Adrenal gland (tissue), 12 donors: ENCODE data around the gene ZBTB46. TPM values are rescaled to one million over a fixed set of nuclear protein-coding genes. Genes with fewer than 3 reads are reported as not detected.

Experiments used
- DNase-seq, 7 donors: peaks; one replicate each; pipeline ENCODE4 v3.0.0-alpha.2; 2019 to 2020
- H3K27ac ChIP-seq, 5 donors: fragments of 200-600 bp; sonication (generic) in 4 of 5; 1 replicate in 3 of 5; 2 replicates in 2 of 5; pipeline versions ENCODE4 v1.5.1 to v1.8.0; 2016 to 2020; ENCODE audit warnings: mild to moderate bottlenecking in 1 of 5
- H3K27me3 ChIP-seq: fragments of 200-600 bp; 2 replicates; pipeline ENCODE4 v1.8.0; 2021
- H3K36me3 ChIP-seq, 2 donors: fragments of 200-600 bp; replicated peaks in 1 of 2; 1 replicate in 1 of 2; 2 replicates in 1 of 2; pipeline versions ENCODE4 v1.5.1 to v1.8.0; 2018 to 2022
- H3K4me1 ChIP-seq, 2 donors: fragments of 200-600 bp; replicated peaks in 1 of 2; 1 replicate in 1 of 2; 2 replicates in 1 of 2; pipeline versions ENCODE4 v1.5.1 to v1.8.0; 2018 to 2021
- H3K4me3 ChIP-seq, 4 donors: fragments of 200-600 bp; sonication (generic) in 3 of 4; one replicate each; pipeline ENCODE4 v1.5.1; 2016 to 2018
- H3K9me3 ChIP-seq, 3 donors: fragments of 200-600 bp; sonication (generic) in 1 of 3; replicated peaks in 1 of 3; 1 replicate in 2 of 3; 2 replicates in 1 of 3; pipeline versions ENCODE4 v1.5.1 to v1.8.0; 2016 to 2021
- POLR2A ChIP-seq, 2 donors: fragments of 450-650 bp; IDR thresholded peaks; one replicate each; pipeline ENCODE4 v1.6.1; 2017; ENCODE audit warnings: antibody characterized with exemption in 2 of 2, mild to moderate bottlenecking in 2 of 2, moderate library complexity in 1 of 2
- WGBS, 4 donors: extraction: QIAGEN DNeasy Blood & Tissue Kit in 2 of 4; methylation state at CpG; one replicate each; pipeline versions ENCODE4 v1.1.5 to v1.1.7; 2013 to 2017; 5-methylcytosine and 5-hydroxymethylcytosine counted together
- intact Hi-C, 2 donors: fragments of 100-400 bp; cut with DNase I; formaldehyde crosslinking; loops; one replicate each; pipeline versions ENCODE4 v1.14.1 to v1.15.0; 2022 to 2023
- polyA plus RNA-seq, 3 donors: library from polyadenylated mRNA; stranded (reverse); fragments of 200-250 nt in 2 of 3; fragments of 350-450 nt in 1 of 3; fragmentation: Illumina TruSeq in 1 of 3; extraction: RNeasy Lipid Tissue Mini Kit (QIAGEN cat#74804) in 1 of 3; gene quantifications; one replicate each; pipeline ENCODE4 v1.2.3, GENCODE V29; 2013 to 2014
- total RNA-seq, 9 donors: library from RNA; depleted of rRNA in 4 of 9; stranded (reverse); fragments of >200 nt in 4 of 9; fragments of 120-200 nt in 1 of 9; fragmentation: NEBNext Ultra II Directional in 1 of 9; extraction: Animal tissue kit (Norgen Biotek cat#: 25700) in 1 of 9; gene quantifications; one replicate each; pipeline versions ENCODE4 v1.1.0 to v1.2.4, GENCODE V29; 2013 to 2023
- TF ChIP-seq, protein P1 (sequence below), 6 experiments: fragments of 450-650 bp in 4 of 6; fragments of 200-600 bp in 2 of 6; sonication (generic) in 1 of 6; IDR thresholded peaks; 1 replicate in 5 of 6; 2 replicates in 1 of 6; pipeline versions ENCODE4 v1.5.1 to v1.8.0; 2016 to 2021; ENCODE audit warnings: antibody characterized with exemption in 6 of 6, mild to moderate bottlenecking in 2 of 6, moderate library complexity in 1 of 6
- donor health status: healthy with polysubstance abuse.
- donor health status: Bipolar disorder and iron deficiency.
- donor health status: DM: yes; HTN: yes; CAD: no.
- donor health status: DM: no; HTN: no; CAD: no.
- donor health status: DM: no; HTN: no; CAD: no.
- donor health status: DM: yes; HTN: yes; CAD: no.

ZBTB46 gene
- total and polyA plus RNA-seq, 12 donors, result 0.77 to 22.4 (median 10.6) TPM

DNA sequence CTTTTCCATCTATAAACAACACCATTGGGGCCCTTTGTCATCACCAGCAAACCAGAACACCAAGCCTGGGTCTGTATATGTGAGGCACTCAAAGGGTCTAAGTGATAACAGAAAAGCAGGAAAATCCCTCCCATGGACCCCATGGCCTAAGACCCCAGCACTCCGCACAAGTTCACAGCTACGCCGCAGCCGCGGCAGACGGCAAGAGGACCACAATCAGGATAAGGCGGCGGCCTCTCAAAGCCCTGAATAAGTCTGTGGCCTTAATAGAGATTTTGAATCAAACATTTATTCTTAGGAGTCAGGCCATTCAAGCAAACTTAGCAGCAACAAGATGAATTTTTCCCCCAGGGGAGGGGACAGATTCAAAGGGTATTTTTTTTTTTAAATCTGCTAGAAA is 2.9 kb downstream of the ZBTB46 start:
- H3K27ac ChIP-seq, result peak overlapping the region in 2 of 5 donors; percentile 32 to 80
- intact Hi-C loops, result no loop called here

DNA sequence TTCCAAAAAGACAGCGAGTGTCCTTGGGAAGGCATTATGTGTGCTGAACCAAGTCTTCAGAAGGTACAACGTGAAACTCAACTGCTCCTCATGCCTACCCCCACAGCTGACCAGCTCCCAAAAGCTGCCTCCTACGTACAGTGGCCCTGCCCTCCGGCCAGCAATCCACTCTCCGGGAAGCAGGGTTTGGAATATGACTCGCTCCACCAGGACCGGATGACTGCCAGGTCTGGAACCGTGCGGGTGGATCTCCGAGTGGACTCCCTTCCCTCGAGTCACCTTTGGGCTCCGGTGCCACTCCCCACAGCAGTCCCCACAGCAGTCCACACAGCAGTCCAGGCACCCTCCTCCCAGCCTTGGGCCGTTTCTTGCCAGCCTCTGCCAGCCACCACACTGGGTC is 4.3 kb downstream of the ZBTB46 start:
- peaks cover 0 to 7% of the 10 kb centered on the region in 2 donors for H3K4me1 ChIP-seq
- no peaks in the 10 kb centered on the region for H3K36me3 ChIP-seq
- H3K9me3 ChIP-seq, result no peaks in the 10 kb centered on the region
- WGBS, 4 donors, result 66 to 77% (median 70%) methylated on average over 11 to 13 of the region's 13 CpGs
- TF ChIP-seq, protein P1, sequence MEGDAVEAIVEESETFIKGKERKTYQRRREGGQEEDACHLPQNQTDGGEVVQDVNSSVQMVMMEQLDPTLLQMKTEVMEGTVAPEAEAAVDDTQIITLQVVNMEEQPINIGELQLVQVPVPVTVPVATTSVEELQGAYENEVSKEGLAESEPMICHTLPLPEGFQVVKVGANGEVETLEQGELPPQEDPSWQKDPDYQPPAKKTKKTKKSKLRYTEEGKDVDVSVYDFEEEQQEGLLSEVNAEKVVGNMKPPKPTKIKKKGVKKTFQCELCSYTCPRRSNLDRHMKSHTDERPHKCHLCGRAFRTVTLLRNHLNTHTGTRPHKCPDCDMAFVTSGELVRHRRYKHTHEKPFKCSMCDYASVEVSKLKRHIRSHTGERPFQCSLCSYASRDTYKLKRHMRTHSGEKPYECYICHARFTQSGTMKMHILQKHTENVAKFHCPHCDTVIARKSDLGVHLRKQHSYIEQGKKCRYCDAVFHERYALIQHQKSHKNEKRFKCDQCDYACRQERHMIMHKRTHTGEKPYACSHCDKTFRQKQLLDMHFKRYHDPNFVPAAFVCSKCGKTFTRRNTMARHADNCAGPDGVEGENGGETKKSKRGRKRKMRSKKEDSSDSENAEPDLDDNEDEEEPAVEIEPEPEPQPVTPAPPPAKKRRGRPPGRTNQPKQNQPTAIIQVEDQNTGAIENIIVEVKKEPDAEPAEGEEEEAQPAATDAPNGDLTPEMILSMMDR (IDR thresholded peaks at IDR 0.05), result no peak
- TF ChIP-seq POLR2A (IDR thresholded peaks at IDR 0.05), result no peak
- no peaks in the 10 kb centered on the region for H3K27me3 ChIP-seq
- DNase-seq, result no peak
- no peak overlapping the region for H3K4me3 ChIP-seq
- intact Hi-C loops, result no loop called here
- peak overlapping the region in 2 of 5 donors; percentile 26 to 76 for H3K27ac ChIP-seq

More for the DNA sequence above, 2.9 kb downstream of the ZBTB46 start:
- Histone ChIP-seq H3K4me3 (peak overlapping the region in 1 of 4 donors; percentile 99), H3K9me3 (no peaks in the 10 kb centered on the region), H3K36me3 (no peaks in the 10 kb centered on the region), H3K27me3 (no peaks in the 10 kb centered on the region), H3K4me1 (peaks cover 0 to 7% of the 10 kb centered on the region in 2 donors)
- TF ChIP-seq, protein P1 (IDR thresholded peaks at IDR 0.05), result no peak
- no peak for TF ChIP-seq POLR2A (IDR thresholded peaks at IDR 0.05)
- WGBS, 4 donors, result 77 to 96% (median 84%) methylated on average over 8 of the region's 8 CpGs
- no peak for DNase-seq

DNA sequence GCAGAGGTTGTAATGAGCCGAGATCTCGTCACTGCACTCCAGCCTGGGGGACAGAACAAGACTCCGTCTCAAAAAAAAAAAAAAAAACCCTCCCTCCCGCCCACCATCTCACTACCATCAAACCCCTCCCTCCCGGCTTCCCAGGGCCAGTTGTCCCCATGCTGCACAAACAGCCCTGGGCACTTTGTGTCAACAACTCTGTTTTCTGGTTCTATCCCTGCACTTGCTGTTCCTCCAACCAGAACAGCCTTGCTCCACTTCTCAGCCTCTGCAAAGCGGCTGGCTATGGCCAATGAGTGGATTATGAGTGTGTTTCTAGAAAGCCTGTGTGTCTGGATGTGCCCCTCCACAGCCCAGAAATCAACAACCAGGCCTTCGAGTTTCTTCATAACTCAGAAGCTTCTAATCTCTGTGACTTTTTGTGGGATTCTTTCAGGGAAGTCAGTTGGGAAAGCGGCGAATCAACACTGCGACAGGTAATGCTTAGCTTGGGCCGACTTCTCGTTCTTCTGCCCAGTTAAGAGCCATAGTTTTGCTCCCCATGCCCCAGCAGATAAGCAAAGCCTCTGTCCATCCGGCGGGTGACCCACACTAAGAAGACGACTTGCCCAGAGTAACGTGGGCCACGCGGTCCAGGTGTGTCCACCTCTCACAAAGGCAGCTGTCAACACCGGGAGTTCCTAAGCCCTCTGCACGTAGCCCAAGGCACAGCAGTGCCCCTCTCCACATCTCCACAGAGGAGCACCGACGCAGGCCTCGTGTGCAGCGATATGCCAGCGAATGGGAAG is 5.5 kb downstream of the ZBTB46 start:
- Histone ChIP-seq H3K27ac (peak overlapping the region in 1 of 5 donors; percentile 5), H3K9me3 (no peaks in the 10 kb centered on the region), H3K27me3 (no peaks in the 10 kb centered on the region), H3K36me3 (no peaks in the 10 kb centered on the region), H3K4me1 (peaks cover 0 to 7% of the 10 kb centered on the region in 2 donors), H3K4me3 (no peak overlapping the region)
- TF ChIP-seq, protein P1 (IDR thresholded peaks at IDR 0.05), result no peak
- no peak for TF ChIP-seq POLR2A (IDR thresholded peaks at IDR 0.05)
- no peak for DNase-seq
- intact Hi-C loops, result no loop called here
- WGBS, 4 donors, result 71 to 86% (median 84%) methylated on average over 16 to 25 of the region's 25 CpGs

DNA sequence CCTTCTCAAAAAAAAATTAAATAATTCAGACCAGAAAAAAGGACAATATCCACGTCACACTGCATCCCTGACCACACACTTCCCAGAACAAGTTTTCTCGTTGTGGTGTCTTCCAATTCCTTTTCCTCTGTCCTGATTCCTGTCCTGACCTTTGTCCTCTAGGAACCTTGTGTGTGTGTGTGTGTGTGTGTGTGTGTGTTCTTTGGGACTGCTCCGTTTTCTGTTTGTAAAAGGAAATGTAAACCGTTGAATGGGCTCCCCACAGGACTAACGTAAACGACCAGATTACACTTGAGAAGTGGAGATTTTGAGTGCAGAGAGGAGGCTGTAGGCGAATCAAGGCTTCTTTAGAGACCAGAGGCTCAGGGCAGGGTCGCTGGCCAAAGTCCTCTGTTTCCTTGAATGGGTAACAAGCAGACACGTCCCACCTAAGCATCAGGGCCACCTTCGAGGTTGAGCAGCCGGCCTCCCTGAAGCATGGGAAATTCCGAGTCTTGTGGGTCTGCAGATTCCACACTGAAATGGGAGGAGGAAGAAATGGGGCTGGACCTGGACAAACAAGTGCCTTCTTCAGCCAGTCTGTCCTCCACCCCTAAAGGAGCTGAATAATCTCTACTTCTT is 7.3 kb downstream of the ZBTB46 start:
- DNase-seq, result no peak
- no peak overlapping the region for H3K4me3 ChIP-seq
- H3K27ac ChIP-seq, result peak overlapping the region in 2 of 5 donors; percentile 30 to 56
- WGBS, 4 donors, result 60 to 71% (median 66%) methylated on average over 12 of the region's 12 CpGs
- TF ChIP-seq POLR2A (IDR thresholded peaks at IDR 0.05), result no peak
- TF ChIP-seq, protein P1 (IDR thresholded peaks at IDR 0.05), result no peak
- no peaks in the 10 kb centered on the region for H3K27me3 ChIP-seq
- H3K4me1 ChIP-seq, result peaks cover 0 to 7% of the 10 kb centered on the region in 2 donors
- no peaks in the 10 kb centered on the region for H3K9me3 ChIP-seq
- intact Hi-C loops, result no loop called here
- no peaks in the 10 kb centered on the region for H3K36me3 ChIP-seq
